NCI-H748 (cell line): ENCODE data around the gene MEDAG.

ENCODE experiments used
- DNase-seq: peaks from one replicate; lab custom pipeline; 2025; ENCODE audit not compliant: unreplicated experiment; lab: John Stamatoyannopoulos, UW

MEDAG gene

DNA sequence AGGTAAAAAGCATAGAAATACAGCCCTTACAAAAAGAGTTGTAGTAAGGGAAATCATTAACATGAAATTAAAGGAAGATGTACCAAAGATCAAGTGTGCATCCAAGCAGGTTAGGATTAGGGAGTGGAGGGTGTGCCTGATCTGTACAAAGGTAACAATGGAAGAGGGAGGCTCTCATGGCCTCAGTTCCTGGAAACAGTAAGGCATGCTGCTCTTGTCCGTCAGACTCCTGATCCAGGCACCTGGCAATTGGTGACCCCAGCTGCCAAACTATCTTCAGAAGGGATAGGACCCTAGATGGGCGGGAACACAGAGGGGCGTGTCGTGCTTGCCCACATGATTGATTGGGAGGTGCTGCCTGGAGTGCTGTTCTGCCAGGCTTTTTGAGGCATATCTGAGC is 30.9 kb downstream of the MEDAG start:
- no peak for DNase-seq

DNA sequence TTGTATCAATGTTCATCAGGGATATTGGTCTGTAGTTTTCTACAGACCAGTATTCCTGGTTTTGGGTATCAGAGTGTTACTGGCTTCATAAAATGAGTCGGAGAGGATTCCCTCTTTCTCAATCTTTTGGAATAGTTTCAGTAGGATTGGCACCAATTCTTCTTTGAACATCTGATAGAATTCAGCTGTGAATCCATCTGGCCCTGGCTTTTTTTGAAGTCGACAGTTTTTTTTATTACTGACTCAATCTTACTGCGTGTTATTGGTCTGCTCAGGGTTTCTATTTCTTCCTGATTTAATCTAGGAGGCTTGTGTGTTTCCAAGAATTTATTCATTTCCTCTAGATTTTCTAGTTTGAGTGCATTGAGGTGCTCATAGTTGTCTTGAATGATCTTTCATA is 37.8 kb downstream of the MEDAG start:
- no peak for DNase-seq

GRCh38 chr13:30957258-30957943 is 51.3 kb downstream of the MEDAG start:
- no peak for DNase-seq

DNA sequence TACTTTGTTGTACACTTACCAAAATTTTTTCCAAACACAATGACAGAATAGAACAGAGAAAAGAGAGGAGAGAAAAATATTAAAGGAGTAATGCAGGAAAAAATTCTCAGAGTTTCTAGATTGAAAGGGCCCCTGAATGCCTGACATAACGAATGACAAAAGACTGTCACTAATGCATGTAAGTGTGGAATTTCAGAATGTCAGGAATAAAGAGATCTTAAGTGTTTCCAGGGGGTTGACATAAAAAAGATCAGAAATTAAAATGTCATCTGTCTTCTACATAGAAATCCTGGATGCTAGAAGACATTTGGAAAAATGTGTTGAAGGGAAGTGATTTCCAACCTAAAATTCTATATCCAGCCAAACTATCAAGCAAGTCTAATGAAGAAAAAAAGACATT is 53.6 kb downstream of the MEDAG start:
- no peak for DNase-seq

- DNase-seq: peak; percentile 59
These were observed 57.7 kb downstream of the MEDAG start for GRCh38 chr13:30963791-30964190.

GRCh38 chr13:30965380-30965779 is 59.3 kb downstream of the MEDAG start:
- DNase-seq: no peak

DNA sequence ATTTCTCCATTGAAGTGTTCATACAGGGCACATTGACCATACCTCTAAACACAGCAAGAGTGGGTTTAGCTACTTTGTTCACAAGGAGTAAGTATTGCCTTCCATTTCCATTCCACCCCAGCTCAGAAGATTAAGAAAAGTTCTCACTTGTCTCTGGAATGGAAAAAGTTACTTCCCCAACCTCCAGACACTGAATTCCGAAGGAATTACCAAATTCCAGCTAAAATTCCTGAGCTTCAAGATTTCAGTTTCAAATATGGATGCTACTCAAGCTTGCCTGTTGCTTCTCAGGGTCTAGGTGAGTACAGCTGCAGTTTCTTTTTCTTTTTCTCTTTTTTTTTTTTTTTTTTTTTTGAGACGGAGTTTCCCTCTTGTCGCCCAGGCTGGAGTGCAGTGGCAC is 60.0 kb downstream of the MEDAG start:
- DNase-seq: no peak

GRCh38 chr13:30968846-30969245 is 62.8 kb downstream of the MEDAG start:
- no peak for DNase-seq

- no peak for DNase-seq
These were observed 65.5 kb downstream of the MEDAG start for GRCh38 chr13:30971575-30971974.

DNA sequence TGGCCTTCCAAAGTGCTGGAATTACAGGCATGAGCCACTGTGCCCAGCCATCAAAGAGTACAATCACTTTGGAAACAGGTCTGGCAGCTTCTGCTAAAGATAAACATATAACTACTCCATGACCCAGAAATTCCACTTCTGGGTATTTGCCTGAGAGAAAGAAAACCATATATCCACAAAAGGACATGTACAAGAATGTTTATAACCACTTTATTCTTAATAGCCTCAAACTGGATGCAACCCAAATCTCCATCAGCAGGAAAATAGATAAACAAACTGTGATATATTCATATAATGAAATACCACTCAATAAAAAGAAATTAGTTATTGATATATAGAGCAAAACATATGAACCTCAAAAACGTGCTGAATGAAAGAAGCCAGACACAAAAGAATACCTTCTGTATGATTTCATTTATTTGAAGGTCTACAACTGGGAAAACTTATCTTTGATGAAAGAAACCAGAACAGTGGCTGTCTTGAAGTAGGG is 66.9 kb downstream of the MEDAG start:
- peak; percentile 37 for DNase-seq

- DNase-seq: no peak
These were observed 68.3 kb downstream of the MEDAG start for GRCh38 chr13:30974350-30974749.
